HG02759 (cell line): ENCODE data around the gene SPTBN1.
"Not testable (repeated sequence)": the region's sequence is repeated elsewhere in the genome, so short reads cannot be mapped to it uniquely, and the experiment has no call there.

Experiments
- ATAC-seq: cut with Tn5 transposase; IDR thresholded peaks from one replicate; pipeline ENCODE4 v1.9.1; 2021; ENCODE audit warnings: mild to moderate bottlenecking, moderate library complexity; ENCODE audit not compliant: unreplicated experiment

SPTBN1 gene

DNA sequence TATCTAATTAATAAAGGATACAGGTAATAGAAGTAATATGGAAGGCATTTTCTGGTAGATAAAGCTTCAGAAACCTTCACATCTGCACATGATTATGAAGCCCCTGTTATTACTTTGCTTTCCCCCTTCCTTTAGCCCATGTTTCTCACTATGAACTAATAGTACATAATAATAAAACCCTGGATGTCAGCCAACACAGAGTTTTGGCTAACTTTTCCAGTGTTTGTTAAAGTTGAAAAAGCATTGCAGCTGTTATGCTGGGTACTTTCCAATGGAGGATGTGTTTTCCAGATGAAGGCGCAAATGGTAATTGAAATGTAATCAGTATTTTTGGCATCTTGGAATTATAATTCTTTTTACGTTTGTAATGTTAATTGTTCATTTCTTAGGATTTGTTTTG lies 43.5 kb downstream of the SPTBN1 start:
- ATAC-seq: no peak

GRCh38 chr2:54500404-54501205 lies 44.5 kb downstream of the SPTBN1 start:
- ATAC-seq: no peak

- no peak for ATAC-seq
These were observed 46.6 kb downstream of the SPTBN1 start for GRCh38 chr2:54502731-54503130.

- peak; percentile 74 for ATAC-seq
These were observed 47.1 kb downstream of the SPTBN1 start for GRCh38 chr2:54503192-54503591.

DNA sequence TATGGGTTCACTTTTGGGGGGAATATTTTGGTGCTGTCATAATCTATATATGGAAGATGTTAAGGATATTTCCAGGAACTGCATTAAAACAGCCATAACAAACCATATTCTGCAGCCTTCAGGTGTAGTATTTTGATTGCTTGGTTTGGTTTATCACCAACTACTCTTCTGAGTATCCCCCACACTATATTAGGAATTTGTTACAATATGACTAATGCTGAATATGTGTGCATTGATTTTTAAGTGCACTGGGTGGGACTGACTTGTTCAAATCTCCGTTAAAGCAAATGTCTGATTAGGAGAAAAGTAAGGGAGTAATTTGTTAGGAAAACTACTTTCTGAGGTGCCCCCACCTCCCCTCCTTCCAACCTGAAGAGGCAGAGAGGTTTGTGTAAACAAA lies 47.7 kb downstream of the SPTBN1 start:
- ATAC-seq: no peak

- no peak for ATAC-seq
These were observed 48.7 kb downstream of the SPTBN1 start for GRCh38 chr2:54504866-54505265.

DNA sequence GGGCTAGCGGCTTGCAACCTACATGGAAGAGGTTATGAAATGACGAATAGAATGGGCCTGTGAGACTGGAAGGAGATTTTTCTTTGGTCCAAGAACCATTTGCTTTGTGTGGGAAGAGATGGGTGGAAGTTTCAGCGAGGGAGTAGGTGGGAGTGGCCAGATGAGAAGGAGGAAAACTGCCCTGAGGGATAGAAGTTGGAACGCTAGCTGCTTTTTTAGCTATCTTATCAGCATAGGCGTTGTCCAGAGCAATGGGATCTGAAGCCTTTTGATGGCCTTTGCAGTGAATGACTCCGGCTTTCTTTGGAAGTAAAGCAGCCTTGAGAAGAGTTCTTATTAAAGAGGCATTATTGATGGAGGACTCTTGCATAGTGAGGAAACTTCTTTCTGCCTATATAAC lies 52.4 kb downstream of the SPTBN1 start:
- no peak for ATAC-seq

- not testable (repeated sequence) for ATAC-seq
These were observed 52.9 kb downstream of the SPTBN1 start for GRCh38 chr2:54509043-54509442.

DNA sequence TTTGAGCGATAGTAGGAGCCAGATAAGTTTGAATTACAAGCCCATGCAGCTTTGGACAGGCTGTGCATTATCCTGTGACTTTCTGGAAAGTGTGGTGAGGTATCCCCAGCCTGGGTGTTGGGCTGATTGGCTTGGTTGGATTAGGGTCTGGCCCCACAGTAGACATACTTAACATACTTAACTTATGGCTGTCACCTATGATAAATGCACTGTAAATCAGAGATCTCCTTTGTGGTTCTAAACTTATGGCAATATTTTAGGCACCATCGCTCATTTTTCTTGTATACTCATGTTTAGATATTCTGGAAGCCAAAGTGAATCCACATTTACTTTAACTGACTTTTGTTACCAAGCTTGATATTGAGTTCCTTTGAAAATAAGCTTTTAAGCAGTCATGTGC lies 54.8 kb downstream of the SPTBN1 start:
- ATAC-seq: no peak

DNA sequence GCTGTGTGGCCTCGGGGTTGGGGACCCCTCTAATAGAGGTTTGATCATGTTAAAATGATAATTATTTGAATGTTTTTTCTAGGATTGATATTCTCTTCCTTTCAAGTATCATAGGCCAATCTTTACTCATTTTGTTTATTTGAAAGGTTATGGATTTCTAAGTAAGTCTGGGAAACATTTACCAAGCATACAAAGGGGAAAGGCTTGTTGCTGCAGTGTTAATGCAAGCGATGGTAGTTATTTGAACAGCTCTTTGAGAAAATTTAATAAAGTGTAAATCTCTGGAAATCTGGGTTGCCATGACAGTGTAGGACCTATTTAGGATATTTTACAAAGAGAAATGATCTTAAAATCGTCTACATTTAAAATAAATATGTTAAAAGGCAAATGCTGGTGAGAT lies 56.1 kb downstream of the SPTBN1 start:
- no peak for ATAC-seq

DNA sequence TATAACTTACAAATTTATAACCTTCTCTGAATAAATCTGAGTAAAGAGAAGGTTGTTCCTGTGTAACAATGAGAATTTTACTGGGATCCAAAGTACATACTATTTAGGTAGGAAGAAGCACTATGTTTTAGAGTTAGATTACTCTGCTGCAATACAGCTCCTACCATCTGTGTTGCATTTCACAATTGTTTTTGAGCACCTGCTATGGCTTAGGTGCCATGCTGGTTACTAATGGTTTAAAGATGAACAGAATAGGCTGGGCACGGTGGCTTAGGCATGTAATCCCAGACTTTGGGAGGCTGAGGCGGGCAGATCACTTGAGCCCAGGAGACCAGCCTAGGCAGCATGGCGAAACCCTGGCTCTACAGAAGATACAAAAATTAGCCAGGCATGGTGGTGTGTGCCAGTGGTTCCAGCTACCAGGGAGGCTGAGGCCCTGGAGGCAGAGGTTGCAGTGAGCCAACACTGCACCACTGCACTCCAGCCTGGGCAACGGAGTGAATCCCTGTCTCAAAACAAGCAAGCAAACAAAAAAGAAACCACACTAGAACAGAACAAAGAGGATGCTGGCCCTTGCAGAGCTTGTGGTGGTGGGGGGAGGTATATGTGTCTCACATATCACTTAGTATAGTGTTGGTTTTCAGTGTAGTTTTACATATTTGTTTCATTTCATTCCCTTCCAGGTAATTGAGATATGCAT lies 56.7 kb downstream of the SPTBN1 start:
- ATAC-seq: no peak

DNA sequence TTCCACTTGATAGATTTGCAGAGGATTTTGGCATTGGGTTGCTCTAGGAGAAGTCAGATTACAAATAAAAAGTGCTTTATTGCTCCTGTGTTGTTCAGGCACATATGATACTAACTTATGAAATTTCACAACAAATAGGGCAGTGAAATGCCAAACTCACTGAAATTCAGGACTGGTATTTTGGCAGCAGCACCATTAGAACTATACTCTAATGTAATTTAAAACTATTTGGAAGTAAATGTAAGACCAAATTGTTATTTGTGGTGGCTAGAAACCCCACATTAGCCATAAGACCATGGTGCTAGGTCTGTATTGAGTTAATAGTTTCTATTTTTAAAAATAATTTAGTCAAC lies 57.2 kb downstream of the SPTBN1 start:
- ATAC-seq: no peak

GRCh38 chr2:54514822-54515569 lies 58.9 kb downstream of the SPTBN1 start:
- ATAC-seq: no peak

DNA sequence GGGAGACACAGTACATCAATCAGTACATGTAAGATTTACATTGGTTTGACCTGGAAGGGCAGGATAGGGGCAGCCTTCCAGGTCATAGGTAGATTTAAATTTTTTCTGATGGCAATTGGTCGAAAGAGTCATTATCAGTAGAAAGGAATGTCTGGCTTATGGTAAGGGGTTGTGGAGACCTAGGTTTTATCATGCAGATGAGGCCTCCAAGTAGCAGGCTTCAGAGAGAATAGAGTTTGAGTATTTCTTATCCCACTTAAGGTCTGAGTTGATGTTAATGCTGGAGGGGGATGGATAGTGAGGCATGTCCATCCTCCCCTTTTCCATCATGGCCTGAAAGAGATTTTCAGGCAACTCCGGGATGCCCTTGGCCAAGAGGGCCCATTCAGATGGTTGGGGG lies 60.7 kb downstream of the SPTBN1 start:
- no peak for ATAC-seq

- not testable (repeated sequence) for ATAC-seq
These were observed 61.9 kb downstream of the SPTBN1 start for GRCh38 chr2:54518016-54518415.

DNA sequence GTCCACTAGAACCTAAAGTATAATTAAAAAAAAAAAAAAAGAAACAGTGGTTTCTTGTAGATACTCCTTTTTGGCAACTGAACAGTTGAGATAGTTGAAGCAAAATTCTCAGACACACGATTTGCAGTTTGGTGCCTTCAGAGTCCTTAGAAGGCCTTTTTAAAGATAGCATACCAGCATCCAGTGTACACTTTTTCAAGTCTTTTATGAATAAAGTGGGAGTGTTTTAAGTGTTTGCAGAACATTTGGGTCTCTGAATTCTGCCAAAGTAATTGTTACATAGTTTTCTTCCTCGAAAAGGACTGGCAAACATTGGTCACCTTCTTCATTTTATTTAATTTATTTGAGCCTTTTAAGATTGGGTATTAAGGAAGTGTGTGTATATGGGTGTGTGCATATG lies 62.3 kb downstream of the SPTBN1 start:
- no peak for ATAC-seq

GRCh38 chr2:54519841-54520459 lies 63.8 kb downstream of the SPTBN1 start:
- no peak for ATAC-seq

DNA sequence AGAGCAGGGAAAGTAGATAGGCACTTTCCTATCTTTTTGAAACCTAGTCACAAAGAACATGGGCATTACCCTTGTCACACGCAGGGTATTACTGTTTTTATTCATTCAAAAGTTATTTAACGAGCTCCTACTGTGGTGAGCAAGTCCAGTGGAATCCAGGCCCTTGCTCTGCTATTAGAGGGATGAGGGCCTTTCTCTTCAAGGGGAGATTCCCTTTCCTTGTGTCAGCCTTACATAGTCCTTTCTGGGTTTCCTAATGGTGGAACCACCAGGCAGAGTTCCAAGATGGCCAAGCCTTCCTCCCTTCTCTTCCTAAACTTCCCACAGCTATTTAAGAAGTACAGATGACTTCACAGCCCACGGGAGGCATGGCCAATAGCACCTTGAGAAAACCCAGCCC lies 64.6 kb downstream of the SPTBN1 start:
- ATAC-seq: no peak

- ATAC-seq: peak; percentile 79
These were observed 66.6 kb downstream of the SPTBN1 start for GRCh38 chr2:54522624-54523281.

GRCh38 chr2:54523324-54523959 lies 67.3 kb downstream of the SPTBN1 start:
- no peak for ATAC-seq
